Mesendoderm (in vitro differentiated cells): ENCODE data around the gene CLCA1.

Source experiments
- DNase-seq: peaks from one replicate; pipeline ENCODE4 v3.0.0; 2013
- H2AK5ac ChIP-seq: 2 replicates; pipeline ENCODE4 v1.6.1; 2013; ENCODE audit warnings: low read length, inconsistent platforms
- H2BK120ac ChIP-seq: 2 replicates; pipeline ENCODE4 v1.6.1; 2013; ENCODE audit warnings: low read depth, mild to moderate bottlenecking, low read length, moderate library complexity, mixed read lengths
- H2BK15ac ChIP-seq: replicated peaks from 2 replicates; pipeline ENCODE4 v1.6.1; 2013; ENCODE audit warnings: low read depth, mild to moderate bottlenecking, moderate library complexity
- H2BK5ac ChIP-seq: 2 replicates; pipeline ENCODE4 v1.6.1; 2013; ENCODE audit warnings: low read length, inconsistent platforms
- H3K18ac ChIP-seq: 2 replicates; pipeline ENCODE4 v1.6.1; 2013; ENCODE audit warnings: mild to moderate bottlenecking, low read length, mixed read lengths
- H3K23ac ChIP-seq: one replicate; pipeline ENCODE4 v1.6.1; 2013; ENCODE audit warnings: low read length
- H3K27ac ChIP-seq: 2 replicates; pipeline ENCODE4 v1.5.1; 2013; ENCODE audit warnings: low read depth, mild to moderate bottlenecking, inconsistent platforms, low read length, moderate library complexity
- H3K27me3 ChIP-seq: 2 replicates; pipeline ENCODE4 v1.6.1; 2013; ENCODE audit warnings: low read length, control low read depth, mild to moderate bottlenecking, inconsistent platforms; ENCODE audit not compliant: insufficient read depth, poor library complexity
- H3K36me3 ChIP-seq: 2 replicates; pipeline ENCODE4 v1.6.1; 2013; ENCODE audit warnings: low read length, inconsistent platforms; ENCODE audit not compliant: control insufficient read depth, insufficient read depth
- H3K4ac ChIP-seq: one replicate; pipeline ENCODE4 v1.6.1; 2013; ENCODE audit warnings: low read depth, mild to moderate bottlenecking, low read length, moderate library complexity
- H3K4me1 ChIP-seq: 2 replicates; pipeline ENCODE4 v1.6.1; 2013; ENCODE audit warnings: low read depth, low read length, inconsistent platforms; ENCODE audit not compliant: control insufficient read depth
- H3K4me2 ChIP-seq: 2 replicates; pipeline ENCODE4 v1.6.1; 2013; ENCODE audit warnings: low read length
- H3K4me3 ChIP-seq: 2 replicates; pipeline ENCODE4 v1.5.1; 2013; ENCODE audit warnings: mild to moderate bottlenecking, low read length
- H3K56ac ChIP-seq: one replicate; pipeline ENCODE4 v1.6.1; 2013; ENCODE audit warnings: low read length
- H3K79me1 ChIP-seq: 2 replicates; pipeline ENCODE4 v1.6.1; 2013; ENCODE audit warnings: low read length, inconsistent platforms
- H3K79me2 ChIP-seq: 2 replicates; pipeline ENCODE4 v1.6.1; 2013; ENCODE audit warnings: mild to moderate bottlenecking, low read length; ENCODE audit not compliant: control insufficient read depth, insufficient read depth
- H3K9ac ChIP-seq: 2 replicates; pipeline ENCODE4 v1.6.1; 2013; ENCODE audit warnings: low read length, inconsistent platforms
- H4K5ac ChIP-seq: one replicate; pipeline ENCODE4 v1.6.1; 2013; ENCODE audit warnings: low read length
- H4K8ac ChIP-seq: one replicate; pipeline ENCODE4 v1.6.1; 2013; ENCODE audit warnings: low read depth, mild to moderate bottlenecking, control low read depth, low read length, moderate library complexity
- WGBS: extraction: QIAGEN DNeasy Blood & Tissue Kit; methylation state at CpG from one replicate; pipeline ENCODE4 v1.1.7; 2013; ENCODE audit warnings: low lambda C conversion rate, missing lambda C conversion rate; ENCODE audit not compliant: insufficient coverage; ENCODE audit errors: extremely low coverage; 5-methylcytosine and 5-hydroxymethylcytosine counted together

Gene CLCA1

GRCh38 chr1:86441581-86441980, 27.1 kb upstream of the CLCA1 start:
- H3K18ac ChIP-seq, result no peak overlapping the region
- no peaks in the 10 kb centered on the region for H3K27me3 ChIP-seq
- H3K4me3 ChIP-seq, result no peak overlapping the region
- H3K4me1 ChIP-seq, result no peaks in the 10 kb centered on the region
- no peak overlapping the region for H2BK120ac ChIP-seq
- H2AK5ac ChIP-seq, result no peak overlapping the region
- no peak overlapping the region for H3K23ac ChIP-seq
- no peak overlapping the region for H4K5ac ChIP-seq
- no peak overlapping the region for H3K9ac ChIP-seq
- WGBS, result no CpG with 5 or more reads among the region's 2 CpGs
- no peak for DNase-seq
- no peak overlapping the region for H2BK5ac ChIP-seq
- no peak overlapping the region for H3K27ac ChIP-seq
- H3K4ac ChIP-seq, result no peak overlapping the region
- H3K56ac ChIP-seq, result no peak overlapping the region
- no peak overlapping the region for H4K8ac ChIP-seq
- H3K79me2 ChIP-seq, result no peaks in the 10 kb centered on the region
- no peaks in the 10 kb centered on the region for H3K36me3 ChIP-seq
- no peak overlapping the region for H3K4me2 ChIP-seq
- no peaks in the 10 kb centered on the region for H3K79me1 ChIP-seq
- H2BK15ac ChIP-seq, result no peak overlapping the region

- no peak overlapping the region for H3K23ac ChIP-seq
- H3K4ac ChIP-seq, result no peak overlapping the region
- no peak overlapping the region for H4K8ac ChIP-seq
- H2BK15ac ChIP-seq, result no peak overlapping the region
- no peaks in the 10 kb centered on the region for H3K27me3 ChIP-seq
- H3K18ac ChIP-seq, result no peak overlapping the region
- H3K4me3 ChIP-seq, result no peak overlapping the region
- no CpG with 5 or more reads among the region's 1 CpG for WGBS
- no peak overlapping the region for H2AK5ac ChIP-seq
- H4K5ac ChIP-seq, result no peak overlapping the region
- H3K4me1 ChIP-seq, result no peaks in the 10 kb centered on the region
- no peaks in the 10 kb centered on the region for H3K36me3 ChIP-seq
- no peak for DNase-seq
- H2BK5ac ChIP-seq, result no peak overlapping the region
- no peaks in the 10 kb centered on the region for H3K79me1 ChIP-seq
- H3K9ac ChIP-seq, result no peak overlapping the region
- H3K27ac ChIP-seq, result no peak overlapping the region
- H3K79me2 ChIP-seq, result no peaks in the 10 kb centered on the region
- H3K56ac ChIP-seq, result no peak overlapping the region
- no peak overlapping the region for H2BK120ac ChIP-seq
- no peak overlapping the region for H3K4me2 ChIP-seq
Measured at GRCh38 chr1:86441997-86442396, 26.7 kb upstream of the CLCA1 start.

DNA sequence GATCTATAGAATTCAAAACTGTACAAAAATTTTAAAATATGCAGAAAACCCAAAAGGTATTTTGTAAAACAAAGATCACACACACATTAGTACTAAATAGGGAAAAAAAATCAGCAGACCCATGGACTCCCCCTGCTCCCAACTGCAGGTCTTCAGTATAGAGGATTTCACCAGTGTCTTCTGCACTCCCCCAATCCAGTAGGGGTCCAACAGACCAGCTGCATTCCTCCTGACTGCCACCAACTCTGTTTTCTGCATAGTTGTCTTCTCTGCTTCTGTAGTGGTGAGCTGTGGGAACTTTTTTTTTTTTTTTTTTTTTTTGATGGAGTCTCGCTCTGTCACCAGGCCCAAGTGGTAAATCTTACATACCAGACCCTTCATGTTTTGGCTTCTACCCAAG, 22.8 kb upstream of the CLCA1 start:
- no peak overlapping the region for H2AK5ac ChIP-seq
- no peaks in the 10 kb centered on the region for H3K4me1 ChIP-seq
- H3K27me3 ChIP-seq, result no peaks in the 10 kb centered on the region
- no peak overlapping the region for H3K56ac ChIP-seq
- no peak overlapping the region for H3K4me2 ChIP-seq
- no peaks in the 10 kb centered on the region for H3K36me3 ChIP-seq
- H3K4ac ChIP-seq, result no peak overlapping the region
- H2BK120ac ChIP-seq, result no peak overlapping the region
- no peak overlapping the region for H3K4me3 ChIP-seq
- no peak overlapping the region for H3K9ac ChIP-seq
- H3K27ac ChIP-seq, result no peak overlapping the region
- H2BK15ac ChIP-seq, result no peak overlapping the region
- no CpG with 5 or more reads among the region's 1 CpG for WGBS
- DNase-seq, result peak; percentile 18
- H3K79me2 ChIP-seq, result no peaks in the 10 kb centered on the region
- no peaks in the 10 kb centered on the region for H3K79me1 ChIP-seq
- H4K5ac ChIP-seq, result no peak overlapping the region
- no peak overlapping the region for H3K23ac ChIP-seq
- no peak overlapping the region for H2BK5ac ChIP-seq
- H4K8ac ChIP-seq, result no peak overlapping the region
- no peak overlapping the region for H3K18ac ChIP-seq

- Histone ChIP-seq H3K4me2 (no peak overlapping the region), H3K23ac (no peak overlapping the region), H4K8ac (no peak overlapping the region), H3K27me3 (no peaks in the 10 kb centered on the region), H3K4me1 (no peaks in the 10 kb centered on the region), H3K27ac (no peak overlapping the region), H4K5ac (no peak overlapping the region), H2BK120ac (no peak overlapping the region), H3K56ac (no peak overlapping the region), H3K4me3 (no peak overlapping the region), H3K36me3 (no peaks in the 10 kb centered on the region), H3K79me1 (no peaks in the 10 kb centered on the region), H2BK15ac (no peak overlapping the region), H2AK5ac (no peak overlapping the region), H3K4ac (no peak overlapping the region), H3K18ac (no peak overlapping the region), H3K79me2 (no peaks in the 10 kb centered on the region), H2BK5ac (no peak overlapping the region), H3K9ac (no peak overlapping the region)
- WGBS, result no CpG with 5 or more reads among the region's 4 CpGs
- no peak for DNase-seq
Measured at GRCh38 chr1:86447198-86447790, 21.4 kb upstream of the CLCA1 start.

GRCh38 chr1:86448670-86449069, 20.1 kb upstream of the CLCA1 start:
- Histone ChIP-seq H3K4me1 (no peaks in the 10 kb centered on the region), H3K79me1 (no peaks in the 10 kb centered on the region), H4K5ac (no peak overlapping the region), H2BK5ac (no peak overlapping the region), H2AK5ac (no peak overlapping the region), H3K27me3 (no peaks in the 10 kb centered on the region), H3K9ac (no peak overlapping the region), H3K79me2 (no peaks in the 10 kb centered on the region), H3K18ac (no peak overlapping the region), H2BK120ac (no peak overlapping the region), H3K56ac (no peak overlapping the region), H3K4me2 (no peak overlapping the region), H3K27ac (no peak overlapping the region), H3K23ac (no peak overlapping the region), H3K4ac (no peak overlapping the region), H2BK15ac (no peak overlapping the region), H3K4me3 (no peak overlapping the region), H4K8ac (peak overlapping the region; percentile 28), H3K36me3 (no peaks in the 10 kb centered on the region)
- no CpG with 5 or more reads among the region's 1 CpG for WGBS
- DNase-seq, result no peak

- Histone ChIP-seq H2AK5ac (no peak overlapping the region), H3K27me3 (no peaks in the 10 kb centered on the region)
Measured at GRCh38 chr1:86449103-86449502, 19.6 kb upstream of the CLCA1 start.

More at GRCh38 chr1:86449103-86449502, 19.6 kb upstream of the CLCA1 start:
- no peak for DNase-seq
- Histone ChIP-seq H3K56ac (no peak overlapping the region), H2BK120ac (no peak overlapping the region), H4K5ac (no peak overlapping the region), H3K4me1 (no peaks in the 10 kb centered on the region), H3K36me3 (no peaks in the 10 kb centered on the region), H3K4me3 (no peak overlapping the region), H3K4ac (no peak overlapping the region), H3K23ac (no peak overlapping the region), H2BK5ac (no peak overlapping the region), H3K4me2 (no peak overlapping the region), H3K18ac (no peak overlapping the region), H2BK15ac (no peak overlapping the region), H3K9ac (no peak overlapping the region), H4K8ac (no peak overlapping the region), H3K79me2 (no peaks in the 10 kb centered on the region), H3K27ac (no peak overlapping the region), H3K79me1 (no peaks in the 10 kb centered on the region)
- no CpG with 5 or more reads among the region's 1 CpG for WGBS
